Activated naive CD4-positive, alpha-beta T cell treated with Interleukin-2 at 50 U/mL for 16 hours (primary cell): ENCODE measurements around the gene SYPL1.

Experiments used
- DNase-seq: peaks from one replicate; pipeline ENCODE4 v3.0.0-alpha.2; 2020

Gene SYPL1

DNA sequence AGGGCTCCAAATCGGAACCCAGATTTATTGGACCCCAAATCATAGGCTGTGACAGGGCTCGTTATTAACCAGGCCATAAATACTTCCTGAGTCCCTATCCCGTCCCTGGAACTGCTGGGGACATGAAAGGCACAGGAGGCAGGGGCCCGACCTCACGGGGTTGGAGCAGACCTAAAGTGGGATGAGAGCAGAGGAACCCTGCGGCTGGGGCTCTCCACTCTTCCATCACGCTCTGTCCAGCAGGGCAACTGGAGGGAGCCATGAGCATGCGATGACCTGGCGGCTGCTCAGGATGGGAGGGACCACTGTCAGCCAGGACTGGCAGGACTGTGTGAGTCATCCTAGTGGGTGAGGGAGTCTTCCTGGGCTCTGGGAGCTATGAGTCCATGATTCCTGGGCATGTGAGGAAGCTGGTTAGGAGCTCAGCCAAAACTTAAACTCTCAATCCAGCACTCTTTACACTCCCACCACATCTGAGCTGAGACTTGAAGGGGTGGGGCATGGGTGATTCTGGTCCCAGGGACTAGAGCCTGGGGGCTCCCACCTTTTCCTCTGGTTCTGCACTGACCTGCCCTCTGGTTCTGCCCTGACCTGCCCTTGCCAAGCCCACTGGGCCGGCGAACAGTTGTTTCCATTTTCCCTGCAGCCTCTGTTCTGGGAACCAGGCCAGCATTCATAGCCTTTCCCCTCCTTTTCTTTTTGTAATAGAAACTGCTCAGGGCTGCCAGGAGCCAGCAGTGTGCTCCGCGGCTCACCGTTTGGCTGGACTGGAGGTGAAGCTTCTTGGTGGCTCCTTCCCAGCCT is 47.1 kb downstream of the SYPL1 start:
- no peak for DNase-seq

DNA sequence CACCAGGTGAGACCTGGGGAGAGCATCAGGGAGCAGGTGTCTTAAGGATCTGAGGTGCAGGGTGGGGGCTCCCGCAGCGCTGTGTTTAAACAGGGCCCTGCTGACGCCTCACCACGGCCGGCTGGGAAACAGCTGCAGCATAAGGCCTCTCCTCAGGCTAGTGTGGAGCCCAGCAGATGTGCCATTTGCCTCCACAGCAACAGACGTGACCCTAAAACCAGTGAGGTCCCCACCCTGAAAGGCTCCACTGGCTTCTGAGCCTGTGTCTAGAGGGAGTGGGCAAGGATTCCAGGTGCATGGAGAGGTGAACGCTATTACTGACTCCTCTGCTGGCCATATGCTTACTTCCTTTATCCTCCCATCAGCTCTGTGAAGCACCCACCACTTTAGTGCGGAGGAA is 47.8 kb downstream of the SYPL1 start:
- DNase-seq: no peak

- no peak for DNase-seq
Measured at GRCh38 chr7:106063692-106064091, 48.4 kb downstream of the SYPL1 start.

DNA sequence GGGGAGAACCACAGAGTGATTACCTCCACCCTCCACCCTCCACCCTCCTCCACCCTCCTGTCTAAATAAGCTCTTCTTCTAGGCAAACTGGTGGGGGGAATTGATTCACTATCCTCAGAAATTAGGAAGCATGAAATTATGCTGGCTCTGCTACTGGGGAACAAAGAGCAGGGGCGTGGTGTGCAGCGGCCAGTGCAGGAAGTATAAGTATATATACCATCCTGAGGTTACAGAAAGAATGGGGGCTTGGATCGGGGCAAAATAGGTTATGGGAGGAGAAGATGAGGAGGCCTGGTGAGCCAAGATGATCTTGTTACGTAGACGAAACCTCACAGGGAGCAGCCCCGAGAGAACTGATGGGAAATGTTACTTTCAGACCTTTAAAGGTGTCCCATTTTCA is 49.1 kb downstream of the SYPL1 start:
- no peak for DNase-seq

DNA sequence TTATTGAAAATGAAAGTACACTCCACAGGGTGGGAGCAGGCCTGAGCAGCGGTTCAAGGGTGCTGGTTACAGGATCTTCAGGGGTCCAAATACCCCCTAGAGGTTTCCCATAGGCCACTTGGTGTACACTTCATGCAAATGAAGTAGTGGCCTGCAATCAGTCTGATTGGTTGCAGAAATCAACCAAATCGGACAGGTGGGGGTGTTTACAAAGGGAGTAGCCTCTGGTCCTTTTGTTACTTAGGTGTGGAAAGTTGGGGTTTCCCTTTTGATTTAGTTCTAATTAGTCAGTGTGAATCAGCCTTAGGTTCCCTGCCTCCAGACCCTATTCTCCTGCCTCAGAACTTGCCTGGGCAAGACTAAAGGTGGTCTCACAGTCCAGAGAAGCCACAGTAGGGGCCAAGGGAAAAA is 49.6 kb downstream of the SYPL1 start:
- no peak for DNase-seq

GRCh38 chr7:106062006-106062405 is 50.1 kb downstream of the SYPL1 start:
- DNase-seq: no peak

GRCh38 chr7:106061301-106061979 is 50.7 kb downstream of the SYPL1 start:
- no peak for DNase-seq

- no peak for DNase-seq
Measured at GRCh38 chr7:106060394-106060920, 51.7 kb downstream of the SYPL1 start.

DNA sequence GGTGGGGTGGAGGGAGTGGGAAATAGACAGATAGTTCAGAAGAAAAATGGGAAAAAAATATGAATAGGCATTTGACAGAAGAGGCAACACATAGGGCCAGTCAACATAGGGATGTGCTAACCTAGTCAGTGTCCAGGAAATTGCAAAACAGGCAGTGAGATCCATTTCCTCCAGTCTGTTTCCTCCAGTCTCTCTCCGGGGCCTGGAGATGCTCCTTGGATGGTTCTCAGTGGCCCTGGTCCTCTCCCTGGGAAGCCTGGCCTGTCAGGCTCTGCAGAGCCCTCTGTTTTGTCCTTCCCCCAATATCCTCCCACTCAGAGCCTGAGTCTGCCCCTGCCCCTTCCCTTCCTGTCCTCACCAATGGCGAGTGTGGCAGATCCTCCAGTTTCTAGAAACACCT is 52.6 kb downstream of the SYPL1 start:
- DNase-seq: no peak

DNA sequence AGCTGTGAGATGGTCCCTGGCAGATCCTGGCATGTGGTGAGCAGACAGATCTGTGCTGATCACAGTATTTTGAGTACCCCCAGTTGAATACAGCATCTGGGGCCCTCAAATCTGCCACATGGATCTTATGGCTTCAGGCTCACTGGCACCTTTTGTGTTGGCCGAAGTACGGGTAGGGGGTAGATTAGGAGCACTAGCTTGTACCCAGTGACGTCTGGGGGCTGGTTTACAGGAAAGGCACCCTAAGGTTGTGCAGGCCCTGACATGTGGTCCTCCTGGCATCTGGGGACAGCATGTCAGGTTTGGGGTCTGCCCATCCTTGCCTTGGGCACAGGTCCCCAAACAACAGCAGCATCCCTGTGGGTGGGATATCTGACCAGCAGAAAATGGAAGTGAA is 53.2 kb downstream of the SYPL1 start:
- DNase-seq: no peak

DNA sequence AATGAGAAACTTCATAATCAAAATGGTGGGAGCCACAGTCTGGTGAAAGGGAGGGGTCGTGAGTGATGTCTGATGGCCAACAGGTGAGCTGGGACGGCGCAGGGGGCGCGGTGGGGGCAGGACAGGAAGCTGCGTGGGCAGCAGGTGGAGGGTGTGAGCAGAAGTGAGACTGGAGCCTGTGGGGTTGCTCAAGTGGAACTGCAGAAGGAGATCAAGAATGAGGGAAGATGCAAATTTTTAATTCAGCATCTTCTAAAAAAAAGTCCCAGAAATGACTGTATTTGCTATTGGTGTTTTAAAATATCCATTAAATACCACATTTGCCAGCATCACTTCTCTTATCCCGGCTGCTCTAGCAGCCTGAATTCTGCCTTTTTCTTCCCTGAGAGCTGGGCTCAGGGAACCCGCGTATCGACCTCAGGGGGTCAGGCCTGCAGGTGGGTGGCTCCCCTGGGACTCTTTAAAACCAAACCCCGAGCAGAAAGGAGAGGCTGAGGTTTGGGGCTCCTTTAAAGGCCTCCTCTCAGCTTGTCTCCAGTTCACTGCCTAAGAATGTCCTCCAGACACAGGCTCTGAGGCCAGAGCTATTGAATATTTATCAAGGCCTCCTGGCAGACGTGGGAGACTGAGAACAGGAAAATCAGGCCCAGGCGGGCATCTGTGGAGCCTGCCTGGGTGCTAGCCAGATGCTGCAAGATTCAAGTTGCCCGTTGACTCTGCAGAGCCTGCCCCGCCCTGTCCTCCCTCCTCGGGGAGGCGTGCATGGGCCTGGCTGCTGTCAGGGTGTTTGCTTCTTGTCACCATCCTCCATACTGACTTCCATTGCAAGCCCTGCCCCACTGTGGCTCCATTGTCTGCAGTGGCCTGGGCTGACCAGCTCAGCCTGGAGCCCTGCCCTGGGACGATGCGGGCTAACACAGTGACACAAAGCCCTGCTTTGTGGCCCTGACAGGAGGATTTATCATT is 53.9 kb downstream of the SYPL1 start:
- DNase-seq: no peak

DNA sequence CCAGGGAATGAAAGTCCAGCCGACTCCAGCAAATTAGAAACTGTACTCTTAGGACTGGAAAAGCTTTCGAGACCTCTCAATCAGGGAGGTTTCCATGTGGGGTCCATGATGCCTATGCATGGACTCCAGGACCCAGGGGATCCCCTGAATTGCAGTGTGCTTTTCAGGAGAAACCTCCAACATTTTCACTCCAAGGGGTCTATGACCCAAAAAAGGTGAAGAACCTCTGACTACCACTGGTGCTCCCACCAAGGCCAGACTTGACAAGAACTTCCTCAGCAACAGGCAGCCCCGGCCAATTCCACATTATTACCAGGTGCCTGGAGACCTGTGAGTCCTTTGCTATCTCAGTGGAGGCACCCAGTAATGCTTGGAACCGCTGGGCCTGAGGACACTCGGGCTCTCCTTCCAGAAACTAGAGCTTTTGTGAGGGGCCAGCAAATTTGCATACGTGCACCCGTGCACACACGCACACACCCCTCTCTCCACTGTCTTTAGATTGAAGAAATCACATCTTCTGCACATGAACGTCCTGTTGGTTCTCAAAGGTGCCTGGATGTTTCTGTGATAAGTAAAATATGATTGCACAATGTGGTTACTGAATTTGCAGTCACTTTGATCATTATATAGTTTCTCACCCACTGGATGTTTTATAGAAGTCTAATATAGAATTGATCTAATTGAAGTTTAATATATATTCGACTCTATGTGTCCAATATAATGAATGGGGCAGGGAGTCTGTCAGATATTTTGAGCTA is 54.7 kb downstream of the SYPL1 start:
- no peak for DNase-seq

GRCh38 chr7:106056513-106057203 is 55.5 kb downstream of the SYPL1 start:
- peak; percentile 69 for DNase-seq

DNA sequence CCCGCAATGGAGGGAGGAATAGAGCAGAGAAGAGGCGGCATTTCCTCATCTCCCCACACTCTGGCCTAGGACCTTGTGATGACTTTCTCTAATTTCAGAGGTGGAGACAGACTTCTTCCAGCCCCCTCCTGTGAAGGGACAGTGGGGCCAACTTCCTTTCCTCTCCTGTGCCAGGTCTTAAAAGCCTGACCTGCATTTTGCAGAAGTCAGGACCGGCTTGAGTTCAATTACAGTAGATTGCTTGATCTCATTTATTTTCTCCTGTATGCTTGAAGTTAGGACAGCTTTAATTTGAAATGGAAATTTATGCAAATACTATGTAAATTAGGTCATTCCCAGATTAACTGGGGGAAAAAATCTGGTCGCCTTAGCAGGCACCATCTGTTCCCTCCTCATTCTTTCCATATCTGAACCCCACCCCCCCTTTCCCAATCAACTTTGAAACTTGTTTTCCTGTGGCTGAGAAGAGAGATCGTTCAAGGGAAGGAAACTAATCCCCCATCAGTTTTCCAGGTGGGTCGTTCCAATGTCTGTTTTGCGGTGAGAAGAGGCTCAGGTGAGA is 57.1 kb downstream of the SYPL1 start:
- no peak for DNase-seq

DNA sequence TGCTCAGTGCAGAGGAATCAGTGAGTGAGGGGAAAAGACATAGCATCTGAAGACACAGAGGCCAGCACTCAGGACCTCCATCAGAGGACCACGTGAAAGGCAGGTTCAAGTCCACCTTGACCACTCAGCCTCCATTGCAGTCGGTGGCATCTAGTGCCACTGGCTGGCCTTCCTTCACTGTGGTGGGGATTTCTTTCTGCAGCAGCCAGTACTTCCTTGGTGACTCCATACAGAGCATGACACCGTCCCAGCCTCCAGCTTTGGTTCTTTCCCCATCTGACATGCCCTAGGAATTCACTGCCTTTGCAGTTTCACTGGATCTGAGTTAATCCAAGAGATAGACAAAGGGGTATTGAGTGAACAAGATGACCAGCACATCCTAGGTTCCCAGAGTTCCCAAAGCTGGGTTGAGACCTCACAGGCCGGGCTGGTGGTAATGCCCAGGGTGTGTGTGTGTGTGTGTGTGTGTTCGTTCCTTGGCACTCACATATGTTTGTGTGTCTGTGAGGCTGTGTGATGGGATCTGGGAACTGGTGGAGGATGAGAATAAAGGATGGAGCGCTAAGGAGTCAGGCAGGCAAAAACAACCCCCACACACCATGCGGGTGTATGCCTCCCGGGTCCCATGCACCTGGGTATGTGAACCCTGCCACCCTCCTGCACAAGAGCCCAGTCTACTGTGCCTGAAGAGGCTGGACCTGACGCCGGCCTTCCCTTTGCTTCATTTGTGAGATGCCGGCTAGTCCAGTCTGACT is 57.8 kb downstream of the SYPL1 start:
- DNase-seq: no peak

DNA sequence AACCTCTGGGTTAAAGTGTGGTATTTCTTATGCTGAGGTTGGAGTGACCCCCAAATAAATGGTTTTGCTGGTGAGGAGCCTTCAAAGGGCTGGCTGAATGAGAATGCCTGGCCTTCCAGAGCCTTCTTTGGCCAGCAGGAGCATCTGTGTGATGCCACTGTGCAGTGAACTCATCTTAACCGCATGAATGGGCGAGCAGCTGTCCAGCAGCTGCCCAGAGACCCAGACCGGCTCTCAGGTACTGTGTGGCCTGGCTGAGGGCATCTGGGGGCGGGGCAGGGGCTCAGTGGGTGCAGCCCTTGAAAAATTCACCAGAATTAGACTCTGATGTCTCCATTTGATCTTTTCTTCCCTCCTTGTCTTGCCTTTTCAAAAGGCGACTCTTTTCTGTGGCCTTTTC is 59.0 kb downstream of the SYPL1 start:
- DNase-seq: no peak

DNA sequence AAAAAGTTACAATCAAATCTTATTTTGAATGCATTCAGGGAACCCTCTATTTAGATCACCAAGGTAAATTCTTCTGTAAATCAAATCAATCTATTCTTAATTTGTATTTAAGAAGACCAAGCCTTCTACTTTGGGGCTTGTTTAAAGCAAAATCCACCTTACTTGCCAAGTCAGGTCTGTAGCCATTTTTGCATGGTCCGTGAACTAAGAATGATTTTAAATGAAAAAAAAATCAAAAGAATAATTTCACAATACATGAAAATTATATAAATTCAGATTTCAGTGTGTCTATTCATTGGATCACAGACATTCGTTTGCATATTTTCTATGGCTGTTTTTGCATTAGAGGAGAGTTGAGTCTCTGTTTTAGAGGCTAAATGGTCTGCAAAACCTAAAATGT is 59.4 kb downstream of the SYPL1 start:
- no peak for DNase-seq

- no peak for DNase-seq
Measured at GRCh38 chr7:106050746-106051117, 61.4 kb downstream of the SYPL1 start.

- DNase-seq: no peak
Measured at GRCh38 chr7:106050002-106050745, 61.9 kb downstream of the SYPL1 start.
